ENCODE measurements around the gene DAGLB. TPM values are rescaled to one million over a fixed set of nuclear protein-coding genes. Genes with fewer than 3 reads are reported as not detected.

The DAGLB gene
- total RNA-seq, 1 experiment from 2014 or later: 23.4 TPM

- POLR2A ChIA-PET (ENCODE audit: unreplicated experiment): no interaction called here
- ATAC-seq: no peak
- BruUV-seq (replicated peaks): no TSS peak
Observed at GRCh38 chr7:6491194-6491593, 43.4 kb upstream of the DAGLB start.

GRCh38 chr7:6489612-6490011, 41.9 kb upstream of the DAGLB start:
- ATAC-seq: no peak
- H3K9me3 ChIP-seq (ENCODE audit: low read length): no peaks in the 10 kb centered on the region
- no peaks in the 10 kb centered on the region for H4K20me1 ChIP-seq (ENCODE audit: low read length)
- H2AFZ ChIP-seq (ENCODE audit: low read length): no peak overlapping the region
- CTCF ChIA-PET: no interaction called here
- H3K9ac ChIP-seq (ENCODE audit: low read length): no peak overlapping the region
- no peaks in the 10 kb centered on the region for H3K36me3 ChIP-seq (ENCODE audit: low read depth, low read length)
- no peaks in the 10 kb centered on the region for H3F3A ChIP-seq (ENCODE audit: low read length, unreplicated experiment)
- H3K4me2 ChIP-seq (ENCODE audit: low read length): no peak overlapping the region
- POLR2A ChIA-PET (ENCODE audit: unreplicated experiment): no interaction called here
- TF ChIP-seq CTCF (conservative IDR thresholded peaks at IDR 0.05; ENCODE audit: low read depth, low read length) (no peak), EZH2 (IDR thresholded peaks at IDR 0.05; ENCODE audit: low read length, unreplicated experiment) (no peak), EZH2phosphoT487 (IDR thresholded peaks at IDR 0.05; ENCODE audit: borderline replicate concordance, low read length) (no peak)
- BruUV-seq (replicated peaks): no TSS peak
- no peak overlapping the region for H3K27ac ChIP-seq (ENCODE audit: low read length)
- intact Hi-C loops (cut with micrococcal nuclease): no loop called here
- H3K4me1 ChIP-seq (ENCODE audit: insufficient read depth, low read length): peaks cover 2% of the 10 kb centered on the region
- no peak for DNase-seq
- H3K79me2 ChIP-seq (ENCODE audit: low read length): no peaks in the 10 kb centered on the region
- H3K27me3 ChIP-seq (ENCODE audit: low read length): no peaks in the 10 kb centered on the region
- H3K9me2 ChIP-seq (replicated peaks; ENCODE audit: low read length): no peaks in the 10 kb centered on the region
- H3K4me3 ChIP-seq (ENCODE audit: low read length): no peak overlapping the region

More at GRCh38 chr7:6491194-6491593, 43.4 kb upstream of the DAGLB start:
- intact Hi-C loops (cut with micrococcal nuclease): no loop called here
- Histone ChIP-seq H3K27ac (ENCODE audit: low read length) (no peak overlapping the region), H3K27me3 (ENCODE audit: low read length) (no peaks in the 10 kb centered on the region), H3K9me3 (ENCODE audit: low read length) (no peaks in the 10 kb centered on the region), H4K20me1 (ENCODE audit: low read length) (no peaks in the 10 kb centered on the region), H3K4me1 (ENCODE audit: insufficient read depth, low read length) (no peaks in the 10 kb centered on the region), H2AFZ (ENCODE audit: low read length) (no peak overlapping the region), H3K4me2 (ENCODE audit: low read length) (no peak overlapping the region), H3F3A (ENCODE audit: low read length, unreplicated experiment) (no peaks in the 10 kb centered on the region), H3K79me2 (ENCODE audit: low read length) (no peaks in the 10 kb centered on the region), H3K9ac (ENCODE audit: low read length) (no peak overlapping the region), H3K36me3 (ENCODE audit: low read depth, low read length) (no peaks in the 10 kb centered on the region), H3K4me3 (ENCODE audit: low read length) (no peak overlapping the region), H3K9me2 (replicated peaks; ENCODE audit: low read length) (no peaks in the 10 kb centered on the region)
- TF ChIP-seq CTCF (conservative IDR thresholded peaks at IDR 0.05; ENCODE audit: low read depth, low read length) (no peak), EZH2phosphoT487 (IDR thresholded peaks at IDR 0.05; ENCODE audit: borderline replicate concordance, low read length) (no peak), EZH2 (IDR thresholded peaks at IDR 0.05; ENCODE audit: low read length, unreplicated experiment) (no peak)
- DNase-seq: no peak
- CTCF ChIA-PET: no interaction called here

- BruUV-seq (replicated peaks): no TSS peak
- ATAC-seq: no peak
- Histone ChIP-seq H3K4me1 (ENCODE audit: insufficient read depth, low read length) (peaks cover 14% of the 10 kb centered on the region), H3K4me3 (ENCODE audit: low read length) (no peak overlapping the region), H4K20me1 (ENCODE audit: low read length) (peaks cover 14% of the 10 kb centered on the region), H3K9me2 (replicated peaks; ENCODE audit: low read length) (no peaks in the 10 kb centered on the region), H3K27me3 (ENCODE audit: low read length) (no peaks in the 10 kb centered on the region), H3K4me2 (ENCODE audit: low read length) (no peak overlapping the region), H3K27ac (ENCODE audit: low read length) (no peak overlapping the region), H3K36me3 (ENCODE audit: low read depth, low read length) (no peaks in the 10 kb centered on the region), H2AFZ (ENCODE audit: low read length) (no peak overlapping the region), H3K9ac (ENCODE audit: low read length) (no peak overlapping the region), H3F3A (ENCODE audit: low read length, unreplicated experiment) (no peaks in the 10 kb centered on the region), H3K9me3 (ENCODE audit: low read length) (no peaks in the 10 kb centered on the region), H3K79me2 (ENCODE audit: low read length) (peaks cover 18% of the 10 kb centered on the region)
- POLR2A ChIA-PET (ENCODE audit: unreplicated experiment): no interaction called here
- CTCF ChIA-PET: no interaction called here
- no peak for DNase-seq
- intact Hi-C loops (cut with micrococcal nuclease): no loop called here
- no peak for TF ChIP-seq CTCF (conservative IDR thresholded peaks at IDR 0.05; ENCODE audit: low read depth, low read length)
- TF ChIP-seq EZH2phosphoT487 (IDR thresholded peaks at IDR 0.05; ENCODE audit: borderline replicate concordance, low read length): no peak
- no peak for TF ChIP-seq EZH2 (IDR thresholded peaks at IDR 0.05; ENCODE audit: low read length, unreplicated experiment)
Observed at GRCh38 chr7:6487184-6487545, 39.4 kb upstream of the DAGLB start.

All from PC-3 (cell line).